Panc1 (cell line): ENCODE measurements around the gene IL13. TPM values are rescaled to one million over a fixed set of nuclear protein-coding genes. Genes with fewer than 3 reads are reported as not detected.

Experiments used
- ATAC-seq: fragments of 200-7000 bp; cut with Tn5 transposase; 2 replicates; pipeline ENCODE4 v1.9.1; 2020; ENCODE audit warnings: mild to moderate bottlenecking, moderate library complexity
- BruUV-seq: library from RNA; stranded (reverse); fragments of 400-500 nt; replicated peaks from 2 replicates; lab custom pipeline; 2021; lab: Mats Ljungman, UMichigan
- CTCF ChIA-PET: fragments of 300-600 bp; sonication (Branson Sonifier 250); formaldehyde crosslinking; loops from one replicate; lab custom pipeline; 2022; ENCODE audit warnings: antibody characterized with exemption; lab: Charles Lee
- POLR2A ChIA-PET: fragments of 300-600 bp; sonication (Branson Sonifier 250); formaldehyde crosslinking; loops from one replicate; lab custom pipeline; 2022; ENCODE audit warnings: antibody characterized with exemption; lab: Charles Lee
- DNase-seq: peaks from one replicate; pipeline ENCODE4 v3.0.0-alpha.2; 2010; ENCODE audit warnings: low read depth, low spot score
- H3K27ac ChIP-seq: 2 replicates; pipeline ENCODE4 v1.5.1; 2011; ENCODE audit warnings: mild to moderate bottlenecking, low read length, inconsistent platforms
- H3K27me3 ChIP-seq: fragments of 200-500 bp; sonication (Bioruptor generic); 2 replicates; pipeline ENCODE4 v1.6.0; 2014; ENCODE audit warnings: low read length, inconsistent platforms; ENCODE audit not compliant: control insufficient read depth, insufficient read depth
- H3K36me3 ChIP-seq: fragments of 200-500 bp; sonication (Bioruptor generic); 2 replicates; pipeline ENCODE4 v1.5.1; 2014; ENCODE audit warnings: inconsistent platforms, mild to moderate bottlenecking, low read length, moderate library complexity; ENCODE audit not compliant: control insufficient read depth, insufficient read depth
- H3K4me1 ChIP-seq: 2 replicates; pipeline ENCODE4 v1.5.1; 2011; ENCODE audit warnings: inconsistent platforms, mild to moderate bottlenecking, low read length, moderate library complexity; ENCODE audit not compliant: control insufficient read depth, insufficient read depth
- H3K4me3 ChIP-seq, 2 experiments: 2 replicates each; pipeline ENCODE4 v1.5.1; 2011 to 2012; ENCODE audit warnings: low read depth in 2 of 2, low read length in 2 of 2, mild to moderate bottlenecking in 2 of 2, inconsistent platforms in 1 of 2, moderate library complexity in 1 of 2
- H3K9me3 ChIP-seq: fragments of 200-500 bp; sonication (Bioruptor generic); 2 replicates; pipeline ENCODE4 v1.5.1; 2014; ENCODE audit warnings: low read depth, mild to moderate bottlenecking, inconsistent platforms, low read length, moderate library complexity; ENCODE audit not compliant: control insufficient read depth, insufficient read depth
- POLR2AphosphoS5 ChIP-seq: IDR thresholded peaks from 2 replicates; pipeline ENCODE4 v1.6.1; 2012; ENCODE audit warnings: mild to moderate bottlenecking, low read depth, low read length, moderate library complexity
- SIN3A ChIP-seq: IDR thresholded peaks from 2 replicates; pipeline ENCODE4 v1.6.1; 2012; ENCODE audit warnings: low read depth, mild to moderate bottlenecking, low read length, moderate library complexity, borderline replicate concordance; ENCODE audit not compliant: insufficient read depth
- TCF7L2 ChIP-seq: IDR thresholded peaks from 2 replicates; pipeline ENCODE4 v1.6.1; 2011; ENCODE audit warnings: mild to moderate bottlenecking, low read depth, low read length, inconsistent platforms
- in situ Hi-C: cut with HindIII; loops from 2 replicates; pipeline ENCODE4 v1.10.0; 2016; ENCODE audit warnings: low sequenced_read_pairs, low pct_unique_long_range_greater_than_20kb
- intact Hi-C: fragments of 100-400 bp; cut with micrococcal nuclease; formaldehyde crosslinking; loops from one replicate; pipeline ENCODE4 v1.10.0; 2022; ENCODE audit not compliant: unreplicated experiment
- total RNA-seq: library from RNA; stranded (reverse); gene quantifications from one replicate; pipeline ENCODE4 v1.2.1, GENCODE V29; 2021; ENCODE audit not compliant: unreplicated experiment
- TF ChIP-seq, protein P1 (sequence below), 2 experiments: IDR thresholded peaks; 2 replicates each; pipeline ENCODE4 v1.6.1; 2011 to 2012; ENCODE audit warnings: low read depth in 2 of 2, control low read depth in 1 of 2, low read length in 1 of 2, mild to moderate bottlenecking in 1 of 2, moderate library complexity in 1 of 2; ENCODE audit not compliant: insufficient read depth in 1 of 2
- TF ChIP-seq, protein P2 (sequence below): fragments of 450-650 bp; IDR thresholded peaks from 2 replicates; pipeline ENCODE4 v1.5.1; 2017; ENCODE audit warnings: mild to moderate bottlenecking

IL13 gene
- total RNA-seq, 1 experiment from 2014 or later: not detected

- H3K36me3 ChIP-seq: peaks cover 30% of the 10 kb centered on the region
- DNase-seq (no peak), ATAC-seq (no peak)
- TF ChIP-seq, protein P1, sequence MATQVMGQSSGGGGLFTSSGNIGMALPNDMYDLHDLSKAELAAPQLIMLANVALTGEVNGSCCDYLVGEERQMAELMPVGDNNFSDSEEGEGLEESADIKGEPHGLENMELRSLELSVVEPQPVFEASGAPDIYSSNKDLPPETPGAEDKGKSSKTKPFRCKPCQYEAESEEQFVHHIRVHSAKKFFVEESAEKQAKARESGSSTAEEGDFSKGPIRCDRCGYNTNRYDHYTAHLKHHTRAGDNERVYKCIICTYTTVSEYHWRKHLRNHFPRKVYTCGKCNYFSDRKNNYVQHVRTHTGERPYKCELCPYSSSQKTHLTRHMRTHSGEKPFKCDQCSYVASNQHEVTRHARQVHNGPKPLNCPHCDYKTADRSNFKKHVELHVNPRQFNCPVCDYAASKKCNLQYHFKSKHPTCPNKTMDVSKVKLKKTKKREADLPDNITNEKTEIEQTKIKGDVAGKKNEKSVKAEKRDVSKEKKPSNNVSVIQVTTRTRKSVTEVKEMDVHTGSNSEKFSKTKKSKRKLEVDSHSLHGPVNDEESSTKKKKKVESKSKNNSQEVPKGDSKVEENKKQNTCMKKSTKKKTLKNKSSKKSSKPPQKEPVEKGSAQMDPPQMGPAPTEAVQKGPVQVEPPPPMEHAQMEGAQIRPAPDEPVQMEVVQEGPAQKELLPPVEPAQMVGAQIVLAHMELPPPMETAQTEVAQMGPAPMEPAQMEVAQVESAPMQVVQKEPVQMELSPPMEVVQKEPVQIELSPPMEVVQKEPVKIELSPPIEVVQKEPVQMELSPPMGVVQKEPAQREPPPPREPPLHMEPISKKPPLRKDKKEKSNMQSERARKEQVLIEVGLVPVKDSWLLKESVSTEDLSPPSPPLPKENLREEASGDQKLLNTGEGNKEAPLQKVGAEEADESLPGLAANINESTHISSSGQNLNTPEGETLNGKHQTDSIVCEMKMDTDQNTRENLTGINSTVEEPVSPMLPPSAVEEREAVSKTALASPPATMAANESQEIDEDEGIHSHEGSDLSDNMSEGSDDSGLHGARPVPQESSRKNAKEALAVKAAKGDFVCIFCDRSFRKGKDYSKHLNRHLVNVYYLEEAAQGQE (IDR thresholded peaks at IDR 0.05; ENCODE audit: insufficient read depth in 1 of 2, low read depth in 2 of 2, low read length in 1 of 2): no peak
- H3K27ac ChIP-seq: no peak overlapping the region
- ChIA-PET CTCF (no interaction called here), POLR2A (interaction anchor here (0.5 kb wide), 1 partner anchor 552 kb away, joined by 8 read pairs; no protein-coding TSS in a partner anchor)
- H3K4me1 ChIP-seq: no peaks in the 10 kb centered on the region
- H3K9me3 ChIP-seq: no peaks in the 10 kb centered on the region
- in situ Hi-C loops (no loop called here), intact Hi-C loops (no loop called here)
- no peak overlapping the region for H3K4me3 ChIP-seq
- H3K27me3 ChIP-seq: no peaks in the 10 kb centered on the region
- no TSS peak for BruUV-seq
Measured at GRCh38 chr5:132639706-132640130, 18.3 kb upstream of the IL13 start.

DNA sequence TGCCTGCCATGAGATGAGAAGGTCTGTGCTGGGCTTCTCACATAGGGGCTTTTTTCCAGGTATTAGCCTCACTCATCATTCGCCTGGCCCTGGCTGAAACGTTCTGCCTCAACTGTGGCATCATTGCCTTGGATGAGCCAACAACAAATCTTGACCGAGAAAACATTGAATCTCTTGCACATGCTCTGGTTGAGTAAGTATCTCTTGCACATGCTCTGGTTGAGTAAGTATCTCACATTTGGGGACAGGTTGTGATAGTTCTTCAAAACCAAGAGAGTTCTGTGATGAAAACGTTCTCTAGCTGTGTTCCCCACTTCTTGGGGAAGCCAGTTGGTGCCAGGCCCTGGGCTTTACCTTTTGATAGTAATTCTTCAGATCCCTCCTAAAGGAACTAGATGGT lies 17.4 kb upstream of the IL13 start:
- intact Hi-C loops (no loop called here), in situ Hi-C loops (no loop called here)
- Histone ChIP-seq H3K27ac (no peak overlapping the region), H3K36me3 (peaks cover 30% of the 10 kb centered on the region), H3K4me1 (no peaks in the 10 kb centered on the region), H3K4me3 (no peak overlapping the region), H3K9me3 (no peaks in the 10 kb centered on the region), H3K27me3 (no peaks in the 10 kb centered on the region)
- no peak for TF ChIP-seq SIN3A
- TF ChIP-seq, protein P2, sequence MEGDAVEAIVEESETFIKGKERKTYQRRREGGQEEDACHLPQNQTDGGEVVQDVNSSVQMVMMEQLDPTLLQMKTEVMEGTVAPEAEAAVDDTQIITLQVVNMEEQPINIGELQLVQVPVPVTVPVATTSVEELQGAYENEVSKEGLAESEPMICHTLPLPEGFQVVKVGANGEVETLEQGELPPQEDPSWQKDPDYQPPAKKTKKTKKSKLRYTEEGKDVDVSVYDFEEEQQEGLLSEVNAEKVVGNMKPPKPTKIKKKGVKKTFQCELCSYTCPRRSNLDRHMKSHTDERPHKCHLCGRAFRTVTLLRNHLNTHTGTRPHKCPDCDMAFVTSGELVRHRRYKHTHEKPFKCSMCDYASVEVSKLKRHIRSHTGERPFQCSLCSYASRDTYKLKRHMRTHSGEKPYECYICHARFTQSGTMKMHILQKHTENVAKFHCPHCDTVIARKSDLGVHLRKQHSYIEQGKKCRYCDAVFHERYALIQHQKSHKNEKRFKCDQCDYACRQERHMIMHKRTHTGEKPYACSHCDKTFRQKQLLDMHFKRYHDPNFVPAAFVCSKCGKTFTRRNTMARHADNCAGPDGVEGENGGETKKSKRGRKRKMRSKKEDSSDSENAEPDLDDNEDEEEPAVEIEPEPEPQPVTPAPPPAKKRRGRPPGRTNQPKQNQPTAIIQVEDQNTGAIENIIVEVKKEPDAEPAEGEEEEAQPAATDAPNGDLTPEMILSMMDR: no peak
- TF ChIP-seq TCF7L2: no peak
- TF ChIP-seq POLR2AphosphoS5: no peak
- TF ChIP-seq, protein P1 (IDR thresholded peaks at IDR 0.05; ENCODE audit: insufficient read depth in 1 of 2, low read depth in 2 of 2, low read length in 1 of 2): no peak
- POLR2A ChIA-PET: no interaction called here
- CTCF ChIA-PET: no interaction called here
- BruUV-seq: no TSS peak
- no peak for ATAC-seq
- no peak for DNase-seq
